Esophagus squamous epithelium (tissue), 5 donors: ENCODE results near the gene TRIM24. TPM values are rescaled to one million over a fixed set of nuclear protein-coding genes. Genes with fewer than 3 reads are reported as not detected.
A peak's percentile ranks its signal among the peaks of the same experiment; 100 is the strongest.

Experiments used
- DNase-seq: peaks from one replicate; lab custom pipeline; 2025; lab: John Stamatoyannopoulos, UW
- H3K27ac ChIP-seq, 4 donors: fragments of 200-600 bp; sonication (generic); one replicate each; pipeline ENCODE4 v1.5.1; 2016 to 2019; ENCODE audit warnings: mild to moderate bottlenecking in 1 of 4
- H3K27me3 ChIP-seq, 4 donors: fragments of 200-600 bp; sonication (generic); 1 replicate in 3 of 4; 2 replicates in 1 of 4; pipeline versions ENCODE4 v1.5.1 to v1.6.0; 2017 to 2021; ENCODE audit warnings: antibody characterized with exemption in 1 of 4
- H3K36me3 ChIP-seq, 3 donors: fragments of 200-600 bp; sonication (generic); one replicate each; pipeline ENCODE4 v1.5.1; 2016 to 2019
- H3K4me1 ChIP-seq, 3 donors: fragments of 200-600 bp; sonication (generic); one replicate each; pipeline ENCODE4 v1.5.1; 2017 to 2019
- H3K4me3 ChIP-seq, 4 donors: fragments of 200-600 bp; sonication (generic); 1 replicate in 3 of 4; 2 replicates in 1 of 4; pipeline ENCODE4 v1.5.1; 2016 to 2019; ENCODE audit warnings: mild to moderate bottlenecking in 2 of 4, moderate library complexity in 1 of 4
- H3K9me3 ChIP-seq, 3 donors: fragments of 200-600 bp; sonication (generic); one replicate each; pipeline ENCODE4 v1.5.1; 2016 to 2019
- CTCF ChIP-seq, 6 experiments: fragments of 450-650 bp in 4 of 6; fragments of 200-600 bp in 2 of 6; sonication (generic) in 2 of 6; IDR thresholded peaks; one replicate each; pipeline ENCODE4 v1.5.1; 2016 to 2019; ENCODE audit warnings: antibody characterized with exemption in 6 of 6, mild to moderate bottlenecking in 4 of 6, moderate library complexity in 4 of 6
- POLR2A ChIP-seq, 4 donors: fragments of 450-650 bp; IDR thresholded peaks; one replicate each; pipeline ENCODE4 v1.6.1; 2017; ENCODE audit warnings: antibody characterized with exemption in 4 of 4, mild to moderate bottlenecking in 4 of 4, moderate library complexity in 3 of 4
- WGBS, 2 donors: methylation state at CpG; one replicate each; pipeline ENCODE4 v1.1.5; 2018; 5-methylcytosine and 5-hydroxymethylcytosine counted together
- intact Hi-C: fragments of 100-400 bp; cut with DNase I; formaldehyde crosslinking; loops from one replicate; pipeline ENCODE4 v1.15.0; 2022
- total RNA-seq, 4 donors: library from RNA; depleted of rRNA; stranded (reverse); fragments of >200 nt; gene quantifications; one replicate each; pipeline ENCODE4 v1.1.0, GENCODE V29; 2016
- donor health status: DM: yes; HTN: yes; CAD: no.

The TRIM24 gene
- total RNA-seq, 4 donors from 2014 or later: 8.3 to 17.5 (median 15.0) TPM

- Histone ChIP-seq H3K9me3 (peaks cover 0 to 62% (median 18%) of the 10 kb centered on the region in 3 donors), H3K27me3 (no peaks in the 10 kb centered on the region), H3K4me1 (peaks cover 0 to 25% (median 14%) of the 10 kb centered on the region in 3 donors), H3K4me3 (no peak overlapping the region), H3K36me3 (peaks cover 0 to 100% (median 0%) of the 10 kb centered on the region in 3 donors), H3K27ac (peak overlapping the region in 3 of 4 donors; percentile 49 to 64 (median 61))
- intact Hi-C loops: no loop called here
- no peak for DNase-seq
- 91 to 98% methylated on average over 7 of the region's 8 CpGs for WGBS, 2 donors
- TF ChIP-seq CTCF (IDR thresholded peaks at IDR 0.05): no peak
- no peak for TF ChIP-seq POLR2A (IDR thresholded peaks at IDR 0.05)
Measured at GRCh38 chr7:138565071-138565450, 105.0 kb downstream of the TRIM24 start.

- no peak for DNase-seq
- Histone ChIP-seq H3K27ac (peak overlapping the region in 3 of 4 donors; percentile 5 to 64 (median 49)), H3K4me1 (peaks cover 0 to 25% (median 14%) of the 10 kb centered on the region in 3 donors), H3K27me3 (no peaks in the 10 kb centered on the region), H3K9me3 (peaks cover 0 to 58% (median 18%) of the 10 kb centered on the region in 3 donors), H3K36me3 (peaks cover 0 to 100% (median 0%) of the 10 kb centered on the region in 3 donors), H3K4me3 (no peak overlapping the region)
- intact Hi-C loops: no loop called here
- whole genome bisulfite sequencing, 2 donors: 90 to 95% methylated on average over 4 to 5 of the region's 8 CpGs
- no peak for TF ChIP-seq POLR2A (IDR thresholded peaks at IDR 0.05)
- no peak for TF ChIP-seq CTCF (IDR thresholded peaks at IDR 0.05)
Measured at GRCh38 chr7:138565451-138566114, 105.5 kb downstream of the TRIM24 start.

GRCh38 chr7:138568655-138569054, 108.6 kb downstream of the TRIM24 start:
- intact Hi-C loops: no loop called here
- no peak for DNase-seq
- Histone ChIP-seq H3K27ac (no peak overlapping the region), H3K4me3 (no peak overlapping the region), H3K36me3 (peaks cover 0 to 94% (median 0%) of the 10 kb centered on the region in 3 donors), H3K27me3 (no peaks in the 10 kb centered on the region), H3K9me3 (peaks cover 0 to 30% (median 18%) of the 10 kb centered on the region in 3 donors), H3K4me1 (peaks cover 0 to 19% (median 11%) of the 10 kb centered on the region in 3 donors)
- WGBS, 2 donors: 91 to 96% methylated on average over 2 of the region's 2 CpGs
- TF ChIP-seq POLR2A (IDR thresholded peaks at IDR 0.05) (no peak), CTCF (IDR thresholded peaks at IDR 0.05) (no peak)

- WGBS, 2 donors: 92 to 96% methylated on average over 3 of the region's 3 CpGs
- intact Hi-C loops: no loop called here
- H3K4me1 ChIP-seq: peaks cover 0 to 11% (median 5%) of the 10 kb centered on the region in 3 donors
- H3K27me3 ChIP-seq: no peaks in the 10 kb centered on the region
- peaks cover 0 to 94% (median 0%) of the 10 kb centered on the region in 3 donors for H3K36me3 ChIP-seq
- no peak overlapping the region for H3K4me3 ChIP-seq
- TF ChIP-seq CTCF (IDR thresholded peaks at IDR 0.05) (no peak), POLR2A (IDR thresholded peaks at IDR 0.05) (no peak)
- no peak for DNase-seq
- no peak overlapping the region for H3K27ac ChIP-seq
- H3K9me3 ChIP-seq: peaks cover 0 to 22% (median 13%) of the 10 kb centered on the region in 3 donors
Measured at GRCh38 chr7:138569418-138569817, 109.4 kb downstream of the TRIM24 start.

- TF ChIP-seq POLR2A (IDR thresholded peaks at IDR 0.05) (no peak), CTCF (IDR thresholded peaks at IDR 0.05) (no peak)
- WGBS, 2 donors: 89 to 92% methylated on average over 3 of the region's 4 CpGs
- H3K4me1 ChIP-seq: no peaks in the 10 kb centered on the region
- no peak overlapping the region for H3K4me3 ChIP-seq
- H3K9me3 ChIP-seq: peaks cover 0 to 9% (median under 1%) of the 10 kb centered on the region in 3 donors
- H3K27ac ChIP-seq: no peak overlapping the region
- peaks cover 0 to 90% (median 0%) of the 10 kb centered on the region in 3 donors for H3K36me3 ChIP-seq
- H3K27me3 ChIP-seq: no peaks in the 10 kb centered on the region
- intact Hi-C loops: no loop called here
- DNase-seq: no peak
Measured at GRCh38 chr7:138570715-138571114, 110.7 kb downstream of the TRIM24 start.
